Hepatocyte (in vitro differentiated cells): ENCODE data around the gene PHIP. TPM values are rescaled to one million over a fixed set of nuclear protein-coding genes. Genes with fewer than 3 reads are reported as not detected.

Source experiments
- DNase-seq: peaks from one replicate; pipeline ENCODE4 v3.0.0-alpha.2; 2016; ENCODE audit warnings: low spot score
- H2AFZ ChIP-seq: fragments of 200-600 bp; sonication (generic); 2 replicates; pipeline ENCODE4 v1.6.0; 2016; ENCODE audit warnings: antibody characterized with exemption, mild to moderate bottlenecking
- H3K27ac ChIP-seq: fragments of 200-600 bp; sonication (generic); 2 replicates; pipeline ENCODE4 v1.5.1; 2016; ENCODE audit warnings: mild to moderate bottlenecking
- H3K27me3 ChIP-seq: fragments of 200-600 bp; sonication (generic); 2 replicates; pipeline ENCODE4 v1.6.1; 2016
- H3K36me3 ChIP-seq: fragments of 200-600 bp; sonication (generic); replicated peaks from 2 replicates; pipeline ENCODE4 v1.5.1; 2016; ENCODE audit warnings: low read depth; ENCODE audit not compliant: insufficient read depth
- H3K4me1 ChIP-seq: fragments of 200-600 bp; sonication (generic); 2 replicates; pipeline ENCODE4 v1.5.1; 2016; ENCODE audit warnings: mild to moderate bottlenecking, moderate library complexity; ENCODE audit not compliant: insufficient read depth
- H3K4me2 ChIP-seq: fragments of 200-600 bp; sonication (generic); 2 replicates; pipeline ENCODE4 v1.6.0; 2016
- H3K4me3 ChIP-seq: fragments of 200-600 bp; sonication (generic); 2 replicates; pipeline ENCODE4 v1.5.1; 2016; ENCODE audit warnings: mild to moderate bottlenecking
- H3K79me2 ChIP-seq: fragments of 200-600 bp; sonication (generic); 2 replicates; pipeline ENCODE4 v1.6.0; 2017; ENCODE audit warnings: mild to moderate bottlenecking
- H3K9me2 ChIP-seq: fragments of 200-600 bp; sonication (generic); replicated peaks from 2 replicates; pipeline ENCODE4 v1.6.0; 2017; ENCODE audit warnings: mild to moderate bottlenecking; ENCODE audit not compliant: insufficient read depth
- H3K9me3 ChIP-seq: fragments of 200-600 bp; sonication (generic); 2 replicates; pipeline ENCODE4 v1.5.1; 2016; ENCODE audit warnings: low read depth, mild to moderate bottlenecking
- H4K20me1 ChIP-seq: fragments of 200-600 bp; sonication (generic); 2 replicates; pipeline ENCODE4 v1.6.0; 2016; ENCODE audit warnings: mild to moderate bottlenecking; ENCODE audit not compliant: insufficient read depth, poor library complexity, severe bottlenecking
- EZH2 ChIP-seq: fragments of 200-600 bp; sonication (generic); IDR thresholded peaks from 2 replicates; pipeline ENCODE4 v1.6.1; 2016; ENCODE audit warnings: antibody characterized with exemption, mild to moderate bottlenecking, borderline replicate concordance
- EZH2phosphoT487 ChIP-seq: fragments of 200-600 bp; sonication (generic); IDR thresholded peaks from one replicate; pipeline ENCODE4 v1.6.1; 2018; ENCODE audit warnings: antibody characterized with exemption, mild to moderate bottlenecking, low read depth, moderate library complexity; ENCODE audit not compliant: unreplicated experiment, severe bottlenecking
- WGBS: methylation state at CpG from one replicate; pipeline ENCODE4 v1.1.6; 2016; ENCODE audit warnings: low lambda C conversion rate; ENCODE audit errors: missing lambda C conversion rate; 5-methylcytosine and 5-hydroxymethylcytosine counted together
- polyA plus RNA-seq: library from polyadenylated mRNA; unstranded; fragments of >200 nt; fragmentation: Nextera tagmentation; extraction: Ambion mirVana; gene quantifications from 2 replicates; pipeline ENCODE4 v1.2.1, GENCODE V29; 2016
- total RNA-seq: library from RNA; depleted of rRNA; stranded (reverse); fragments of >200 nt; gene quantifications from 2 replicates; pipeline ENCODE4 v1.2.3, GENCODE V29; 2014
- TF ChIP-seq, protein P1 (sequence below): fragments of 200-600 bp; sonication (generic); IDR thresholded peaks from 2 replicates; pipeline ENCODE4 v1.5.1; 2016; ENCODE audit warnings: antibody characterized with exemption, mild to moderate bottlenecking; ENCODE audit not compliant: poor library complexity

PHIP gene
- total and polyA plus RNA-seq, 2 experiments from 2014 or later, result 15.2 to 44.4 TPM

DNA sequence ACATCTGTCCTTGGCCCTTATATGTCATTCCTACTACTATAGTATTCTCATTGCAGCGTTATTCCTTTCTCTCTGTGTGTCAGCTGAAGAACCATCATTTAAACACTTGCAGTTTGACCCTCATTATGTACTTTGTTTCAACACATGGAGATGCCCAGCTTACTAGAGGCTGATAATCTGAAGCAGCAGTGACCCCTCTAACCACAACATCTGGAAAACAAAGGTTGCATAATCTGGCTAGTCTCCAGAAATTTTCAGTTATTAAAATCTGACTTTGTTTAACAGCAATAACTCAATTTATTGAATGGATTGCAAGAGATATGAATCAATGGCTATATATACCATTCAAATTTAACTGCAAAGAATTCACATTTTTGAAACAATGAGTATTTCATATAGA is 6.6 kb upstream of the PHIP start:
- no peaks in the 10 kb centered on the region for H3K79me2 ChIP-seq
- H3K4me1 ChIP-seq, result no peaks in the 10 kb centered on the region
- WGBS, result 61% methylated on average over 1 of the region's 1 CpG
- no peak overlapping the region for H2AFZ ChIP-seq
- TF ChIP-seq EZH2phosphoT487 (no peak), EZH2 (no peak)
- TF ChIP-seq, protein P1, sequence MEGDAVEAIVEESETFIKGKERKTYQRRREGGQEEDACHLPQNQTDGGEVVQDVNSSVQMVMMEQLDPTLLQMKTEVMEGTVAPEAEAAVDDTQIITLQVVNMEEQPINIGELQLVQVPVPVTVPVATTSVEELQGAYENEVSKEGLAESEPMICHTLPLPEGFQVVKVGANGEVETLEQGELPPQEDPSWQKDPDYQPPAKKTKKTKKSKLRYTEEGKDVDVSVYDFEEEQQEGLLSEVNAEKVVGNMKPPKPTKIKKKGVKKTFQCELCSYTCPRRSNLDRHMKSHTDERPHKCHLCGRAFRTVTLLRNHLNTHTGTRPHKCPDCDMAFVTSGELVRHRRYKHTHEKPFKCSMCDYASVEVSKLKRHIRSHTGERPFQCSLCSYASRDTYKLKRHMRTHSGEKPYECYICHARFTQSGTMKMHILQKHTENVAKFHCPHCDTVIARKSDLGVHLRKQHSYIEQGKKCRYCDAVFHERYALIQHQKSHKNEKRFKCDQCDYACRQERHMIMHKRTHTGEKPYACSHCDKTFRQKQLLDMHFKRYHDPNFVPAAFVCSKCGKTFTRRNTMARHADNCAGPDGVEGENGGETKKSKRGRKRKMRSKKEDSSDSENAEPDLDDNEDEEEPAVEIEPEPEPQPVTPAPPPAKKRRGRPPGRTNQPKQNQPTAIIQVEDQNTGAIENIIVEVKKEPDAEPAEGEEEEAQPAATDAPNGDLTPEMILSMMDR, result no peak
- no peaks in the 10 kb centered on the region for H4K20me1 ChIP-seq
- H3K9me3 ChIP-seq, result no peaks in the 10 kb centered on the region
- no peaks in the 10 kb centered on the region for H3K36me3 ChIP-seq
- H3K4me3 ChIP-seq, result no peak overlapping the region
- H3K27me3 ChIP-seq, result no peaks in the 10 kb centered on the region
- H3K4me2 ChIP-seq, result no peak overlapping the region
- DNase-seq, result no peak
- no peak overlapping the region for H3K27ac ChIP-seq
- H3K9me2 ChIP-seq, result no peaks in the 10 kb centered on the region

DNA sequence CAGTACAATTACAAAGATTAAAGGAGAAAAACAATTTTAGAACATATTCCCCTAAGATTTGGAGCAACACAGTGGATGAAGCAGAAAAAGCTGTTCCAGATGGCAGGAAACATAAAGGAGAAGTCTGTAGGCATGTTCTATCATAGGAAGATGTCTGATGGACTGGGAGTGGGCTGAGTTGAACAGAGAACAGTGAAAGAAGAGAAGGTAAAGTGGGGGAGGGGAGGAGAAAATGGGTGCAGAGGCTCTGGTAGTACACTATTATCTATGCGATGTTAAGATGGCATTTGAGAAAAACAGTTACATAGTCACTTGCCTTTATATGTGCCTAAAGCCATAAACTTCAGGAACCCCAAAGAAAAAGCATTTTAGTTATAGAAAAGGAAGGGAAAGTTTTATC is 4.2 kb upstream of the PHIP start:
- Histone ChIP-seq H3K4me2 (no peak overlapping the region), H3K9me2 (no peaks in the 10 kb centered on the region), H3K9me3 (no peaks in the 10 kb centered on the region), H4K20me1 (no peaks in the 10 kb centered on the region), H3K27ac (no peak overlapping the region), H3K79me2 (no peaks in the 10 kb centered on the region), H3K36me3 (no peaks in the 10 kb centered on the region), H3K4me3 (no peak overlapping the region), H3K4me1 (no peaks in the 10 kb centered on the region), H3K27me3 (no peaks in the 10 kb centered on the region), H2AFZ (no peak overlapping the region)
- TF ChIP-seq, protein P1, result no peak
- TF ChIP-seq EZH2 (no peak), EZH2phosphoT487 (no peak)
- WGBS, result 60% methylated on average over 1 of the region's 1 CpG
- no peak for DNase-seq

DNA sequence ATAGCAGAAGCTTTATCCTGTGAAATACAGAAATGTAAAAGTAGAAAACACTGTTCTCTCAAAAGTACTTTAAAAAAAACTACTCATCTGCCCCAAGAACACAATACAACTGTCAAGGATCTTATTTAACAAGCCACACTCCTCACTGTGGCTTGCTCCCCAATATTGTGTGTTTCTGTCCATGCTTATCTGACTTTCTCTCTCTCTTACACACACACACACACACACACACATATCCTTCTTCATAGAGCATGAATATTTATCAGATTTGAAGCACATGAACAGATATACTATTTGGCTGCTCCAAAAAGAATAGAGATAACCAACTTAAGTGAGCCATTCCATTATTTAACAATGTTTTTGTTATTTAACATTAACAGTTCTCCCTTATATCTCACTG is 3.6 kb upstream of the PHIP start:
- no peaks in the 10 kb centered on the region for H3K9me2 ChIP-seq
- H3K9me3 ChIP-seq, result no peaks in the 10 kb centered on the region
- no peaks in the 10 kb centered on the region for H3K36me3 ChIP-seq
- H3K4me3 ChIP-seq, result no peak overlapping the region
- TF ChIP-seq, protein P1, result no peak
- no peak for TF ChIP-seq EZH2phosphoT487
- no peak for TF ChIP-seq EZH2
- H4K20me1 ChIP-seq, result no peaks in the 10 kb centered on the region
- no peak overlapping the region for H2AFZ ChIP-seq
- no peaks in the 10 kb centered on the region for H3K4me1 ChIP-seq
- no peak overlapping the region for H3K4me2 ChIP-seq
- no peaks in the 10 kb centered on the region for H3K27me3 ChIP-seq
- no peak overlapping the region for H3K27ac ChIP-seq
- no peak for DNase-seq
- H3K79me2 ChIP-seq, result peaks cover under 1% of the 10 kb centered on the region

DNA sequence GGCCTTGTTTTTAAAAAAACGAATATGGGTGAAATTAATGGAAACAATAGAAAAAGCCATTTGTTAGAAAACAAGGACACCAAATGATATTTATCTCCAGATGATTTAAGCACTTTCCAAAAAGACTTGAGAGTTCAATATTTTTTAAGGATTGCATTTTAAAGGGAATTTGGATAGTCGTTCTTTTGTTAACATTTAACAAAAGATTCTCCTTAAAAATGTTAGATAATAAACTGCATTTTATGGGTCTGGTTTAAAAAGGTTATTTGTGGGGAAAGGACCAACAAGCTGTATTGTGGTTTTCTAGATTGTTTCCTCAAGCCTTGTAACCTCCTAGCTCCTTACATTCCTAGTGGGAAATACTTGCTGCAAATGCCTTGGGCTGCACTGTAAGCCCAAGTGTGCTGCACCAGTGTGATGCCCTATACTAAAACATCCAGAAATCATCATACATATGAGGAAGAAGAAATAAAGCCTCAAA is 1.5 kb upstream of the PHIP start:
- DNase-seq, result peak; percentile 7
- WGBS, result 11% methylated on average over 2 of the region's 2 CpGs
- no peak for TF ChIP-seq EZH2phosphoT487
- TF ChIP-seq, protein P1, result no peak
- TF ChIP-seq EZH2, result no peak
- Histone ChIP-seq H3K79me2 (peaks cover 21% of the 10 kb centered on the region), H3K9me2 (no peaks in the 10 kb centered on the region), H3K36me3 (no peaks in the 10 kb centered on the region), H3K4me3 (peak overlapping the region; percentile 90), H3K9me3 (no peaks in the 10 kb centered on the region), H3K4me2 (peak overlapping the region; percentile 79), H2AFZ (peak overlapping the region; percentile 77), H4K20me1 (peaks cover 10% of the 10 kb centered on the region), H3K27me3 (no peaks in the 10 kb centered on the region), H3K27ac (peak overlapping the region; percentile 100), H3K4me1 (peaks cover 12% of the 10 kb centered on the region)
